Stimulated activated CD4-positive, alpha-beta T cell treated with anti-CD3 and anti-CD28 coated beads, Interleukin-12 subunit alpha, Interleukin-12 subunit beta, amount 100 ng/mL, for 4 hours (primary cell): ENCODE results near the gene NCKAP5.
"Not testable (repeated sequence)": the region's sequence is repeated elsewhere in the genome, so short reads cannot be mapped to it uniquely, and the experiment has no call there.

ENCODE experiments used
- DNase-seq: peaks from one replicate; pipeline ENCODE4 v3.0.0-alpha.2; 2020

NCKAP5 gene

DNA sequence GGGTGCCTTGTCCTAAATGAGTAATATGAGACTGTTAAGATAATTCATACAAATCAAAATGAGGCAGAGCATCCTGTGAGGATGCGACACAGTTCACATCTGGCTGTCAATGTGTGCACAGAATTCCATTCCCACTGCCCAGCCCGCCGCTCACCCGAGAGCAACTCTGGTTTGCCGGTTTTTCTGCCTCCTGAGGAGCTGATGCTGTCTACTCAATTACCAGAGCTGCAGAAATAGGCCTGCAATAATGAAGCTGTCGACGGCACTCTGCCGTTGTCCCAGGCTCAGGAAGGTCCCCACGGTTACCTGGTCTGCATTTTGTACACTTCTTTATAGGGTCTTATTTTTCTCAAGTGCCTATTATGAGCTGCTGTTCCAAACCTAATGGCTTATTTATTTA lies 842.5 kb downstream of the NCKAP5 start:
- no peak for DNase-seq

DNA sequence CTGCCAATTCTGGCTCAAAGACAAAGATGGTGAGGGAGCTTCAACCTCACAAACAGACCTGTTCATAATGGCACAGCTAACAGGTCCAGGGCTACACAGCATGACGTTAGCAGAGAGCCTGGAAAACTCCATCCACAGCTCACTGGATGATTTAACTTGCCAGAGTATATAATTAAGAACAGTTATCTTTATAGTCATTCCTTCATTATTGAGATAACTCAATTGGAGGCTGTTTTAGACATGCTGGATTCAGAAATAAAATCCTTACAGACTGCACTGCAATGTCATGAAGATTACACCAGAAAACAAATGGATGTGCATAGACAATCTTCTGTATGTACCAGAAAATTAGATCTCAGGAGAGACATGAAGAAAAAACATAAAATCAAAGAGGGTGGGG lies 843.1 kb downstream of the NCKAP5 start:
- no peak for DNase-seq

DNA sequence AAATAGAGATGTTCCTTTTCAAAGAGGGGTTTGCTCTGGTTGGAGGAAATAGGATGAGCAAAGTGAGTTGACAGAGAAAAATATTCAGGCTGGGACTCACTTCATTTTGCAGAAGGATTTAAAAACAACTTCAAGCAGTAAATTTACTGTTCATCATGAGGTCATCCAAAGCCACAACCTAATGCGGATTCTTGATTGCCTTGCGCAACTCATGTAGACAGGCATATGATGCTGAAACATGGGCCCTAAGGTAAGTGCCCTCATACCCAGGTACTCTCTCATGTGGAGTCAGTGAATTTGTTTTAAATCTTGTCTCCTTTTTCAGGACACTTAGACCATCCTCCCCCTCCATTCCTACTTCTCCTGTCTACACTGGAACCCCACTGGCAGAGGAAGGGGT lies 846.3 kb downstream of the NCKAP5 start:
- DNase-seq, result no peak

DNA sequence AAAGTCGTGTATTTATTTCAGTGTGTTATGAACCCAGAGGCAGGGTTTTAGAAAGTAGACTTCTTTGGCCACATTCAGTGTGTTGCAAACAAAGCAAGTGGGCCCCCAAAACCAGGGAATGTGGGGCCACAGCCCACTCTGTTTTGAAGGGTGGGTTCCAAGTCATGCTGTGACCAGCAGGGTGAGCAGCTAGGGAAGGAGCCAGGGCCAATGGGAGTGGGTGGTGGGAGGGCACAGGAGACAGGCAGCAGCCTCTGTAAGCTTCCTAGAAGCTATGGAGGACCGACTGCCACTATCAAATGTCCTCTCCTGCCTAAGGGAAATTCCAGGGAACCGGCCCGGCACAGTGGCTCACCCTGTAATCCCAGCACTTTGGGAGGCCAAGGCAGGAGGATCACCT lies 847.9 kb downstream of the NCKAP5 start:
- no peak for DNase-seq

DNA sequence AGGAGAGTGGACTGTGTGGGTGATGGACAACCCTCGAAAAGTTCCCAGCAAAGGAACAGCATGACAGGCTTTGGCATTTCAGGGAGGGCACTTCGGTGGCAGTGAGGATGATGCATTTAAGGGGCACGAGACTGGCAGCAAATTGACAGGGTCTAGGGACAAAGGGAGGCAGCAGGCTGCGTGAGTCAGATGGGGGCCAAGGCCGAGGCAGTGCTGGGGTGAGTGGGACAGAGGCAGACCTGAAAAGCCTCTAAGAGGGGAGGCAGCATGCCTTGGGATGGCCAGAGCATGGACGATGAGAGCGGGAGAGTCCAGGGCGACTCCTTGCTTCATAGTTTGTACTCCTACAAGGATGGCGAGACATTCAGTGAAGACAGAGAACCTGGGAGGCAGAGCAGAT lies 848.8 kb downstream of the NCKAP5 start:
- DNase-seq, result no peak

DNA sequence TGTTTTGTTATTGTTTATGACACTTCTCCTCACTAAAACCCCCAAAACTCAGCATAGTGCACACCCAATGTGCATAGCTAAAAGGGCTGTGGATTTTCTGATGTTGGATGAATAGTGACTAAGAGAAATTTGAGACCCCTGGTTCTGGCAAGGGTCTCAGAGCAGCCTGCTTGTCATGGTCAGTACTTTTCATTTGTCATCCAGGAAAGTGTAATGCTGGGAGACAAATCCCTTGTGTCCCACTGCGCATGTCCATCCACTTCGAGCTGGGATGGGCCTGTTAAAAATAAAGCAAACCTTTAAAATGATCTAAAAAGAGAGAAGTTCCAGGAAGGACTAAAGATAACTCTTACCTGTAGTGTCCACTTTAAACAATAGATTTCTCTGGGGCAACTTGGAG lies 851.3 kb downstream of the NCKAP5 start:
- no peak for DNase-seq

DNA sequence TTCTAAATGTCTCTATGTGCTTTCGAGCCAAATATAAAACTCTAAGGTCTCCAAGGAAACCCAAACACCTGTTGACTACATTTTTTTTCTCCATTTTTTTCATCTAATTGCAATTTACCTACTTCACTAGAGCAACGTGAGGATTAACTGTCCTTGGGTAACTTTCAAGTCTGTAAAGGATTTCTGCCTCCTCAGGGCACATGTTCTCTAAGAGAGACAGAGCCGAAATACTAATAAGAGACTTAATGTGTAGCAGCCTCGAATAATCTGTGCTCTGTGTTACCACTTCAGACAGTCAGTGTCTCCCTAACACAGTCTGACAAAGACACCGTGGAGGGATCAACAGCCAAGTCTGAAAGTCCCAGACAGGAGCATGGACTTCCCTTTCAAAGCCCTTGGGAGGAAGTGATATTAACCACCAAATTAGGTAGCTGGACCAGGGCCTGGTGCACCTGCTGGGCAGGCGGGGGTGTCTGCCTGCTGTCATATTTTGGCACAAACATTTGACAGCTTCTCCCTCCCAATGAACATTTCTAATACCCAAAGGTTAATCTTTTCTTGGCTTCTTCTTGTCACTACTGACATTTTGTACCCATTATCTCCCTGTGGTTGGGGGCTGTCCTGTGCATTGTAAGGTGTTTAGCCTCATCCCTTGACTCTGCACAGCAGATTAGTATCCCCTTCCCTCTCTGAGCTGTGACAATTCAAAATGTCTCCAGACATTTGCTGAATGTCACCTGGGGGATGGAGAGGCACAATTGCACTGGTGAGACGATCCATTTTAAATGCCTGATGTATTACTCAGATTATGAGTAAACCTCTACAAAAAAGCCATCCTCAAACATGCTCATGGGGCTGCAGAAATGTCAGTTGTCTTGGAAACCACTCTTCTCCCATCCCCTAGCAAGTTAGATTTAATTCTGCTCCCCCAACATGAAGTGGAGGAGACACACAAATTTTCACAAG lies 852.6 kb downstream of the NCKAP5 start:
- no peak for DNase-seq

DNA sequence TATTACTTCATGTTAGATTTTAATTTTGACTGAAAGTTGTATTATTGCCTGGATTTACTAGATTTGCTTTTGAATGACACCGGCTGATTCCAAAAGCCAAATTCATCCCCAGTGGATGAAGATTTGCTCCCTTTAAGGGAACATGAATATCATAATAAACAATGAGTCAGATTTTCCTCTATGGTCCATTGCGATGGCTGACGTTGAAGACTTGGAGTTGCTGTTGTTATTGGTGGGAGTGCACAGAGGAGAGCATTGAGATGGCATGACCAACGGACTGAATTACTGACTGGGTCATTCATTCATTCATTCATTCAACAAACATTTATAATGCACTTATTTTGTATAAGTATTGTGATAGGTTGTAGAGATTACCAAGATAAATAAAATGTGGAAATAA lies 864.9 kb downstream of the NCKAP5 start:
- DNase-seq, result no peak

DNA sequence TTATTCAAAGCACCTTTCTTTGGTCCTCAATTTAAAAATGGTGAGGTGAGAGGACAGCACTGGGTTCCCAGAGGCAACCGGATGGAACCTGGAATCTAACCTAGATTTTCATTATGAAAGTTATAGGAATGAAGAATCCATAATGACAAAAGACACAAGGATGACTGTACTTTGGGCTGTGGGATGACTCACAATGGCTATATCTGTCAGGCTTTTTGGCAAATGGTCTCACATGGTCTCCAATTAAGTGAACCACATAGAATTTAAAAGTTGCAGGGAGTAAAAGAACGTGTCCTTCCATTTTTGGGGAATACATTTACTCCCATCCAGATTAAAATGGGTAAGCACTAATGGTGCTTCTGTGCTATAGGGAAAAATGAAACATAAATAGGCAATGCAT lies 866.5 kb downstream of the NCKAP5 start:
- DNase-seq, result no peak

DNA sequence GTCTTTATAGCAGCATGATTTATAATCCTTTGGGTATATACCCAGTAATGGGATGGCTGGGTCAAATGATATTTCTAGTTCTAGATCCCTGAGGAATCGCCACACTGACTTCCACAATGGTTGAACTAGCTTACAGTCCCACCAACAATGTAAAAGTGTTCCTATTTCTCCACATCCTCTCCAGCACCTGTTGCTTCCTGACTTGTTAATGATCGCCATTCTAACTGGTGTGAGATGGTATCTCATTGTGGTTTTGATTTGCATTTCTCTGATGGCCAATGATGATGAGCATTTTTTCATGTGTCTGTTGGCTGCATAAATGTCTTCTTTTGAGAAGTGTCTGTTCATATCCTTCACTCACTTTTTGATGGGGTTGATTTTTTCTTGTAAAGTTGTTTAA lies 868.5 kb downstream of the NCKAP5 start:
- not testable (repeated sequence) for DNase-seq

DNA sequence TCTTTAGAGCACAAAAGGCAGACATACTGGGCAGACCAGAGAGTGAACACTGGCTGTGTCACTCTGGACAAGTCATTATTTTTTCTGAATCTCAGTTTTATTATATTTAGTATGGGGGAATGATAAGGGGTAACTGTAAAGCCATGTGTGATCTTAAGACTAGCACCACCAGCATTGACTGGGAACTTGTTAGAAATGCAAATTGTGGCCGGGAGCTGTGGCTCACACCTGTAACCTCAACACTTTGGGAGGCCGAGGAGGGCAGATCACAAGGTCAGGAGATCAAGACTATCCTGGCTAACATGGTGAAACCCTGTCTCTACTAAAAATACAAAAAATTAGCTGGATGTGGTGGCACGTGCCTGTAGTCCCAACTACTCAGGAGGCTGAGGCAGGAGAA lies 869.9 kb downstream of the NCKAP5 start:
- DNase-seq, result not testable (repeated sequence)

DNA sequence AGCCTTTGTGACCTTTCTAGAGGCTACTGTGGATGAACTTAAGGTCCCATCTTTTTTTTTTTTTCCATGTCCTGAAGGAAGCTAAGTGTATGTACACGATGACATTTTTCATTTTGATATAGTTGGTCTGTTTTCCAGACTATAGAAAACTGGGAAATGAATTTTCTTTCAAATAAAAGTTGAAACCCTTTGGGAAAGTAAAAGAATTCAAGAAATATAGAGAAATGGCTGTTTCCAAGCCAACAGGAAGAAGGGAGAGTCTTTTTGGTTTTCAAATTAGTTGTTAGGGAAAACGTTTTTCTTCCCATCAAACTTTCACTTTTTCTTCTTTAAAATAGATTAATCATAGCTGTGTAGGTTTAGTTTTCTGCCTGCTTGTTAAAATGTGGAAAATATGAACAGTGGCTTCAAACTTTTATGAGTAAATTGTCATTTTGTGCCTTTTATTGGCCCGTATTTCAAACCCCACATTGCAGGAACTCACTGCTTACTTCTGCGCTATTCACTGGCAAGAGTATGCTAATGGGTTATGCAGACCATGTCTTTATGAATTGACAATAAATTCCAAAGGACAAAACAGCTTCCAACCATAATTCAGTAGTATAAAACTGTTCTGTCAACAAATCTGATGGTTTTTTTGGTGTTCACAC lies 870.6 kb downstream of the NCKAP5 start:
- DNase-seq, result no peak

DNA sequence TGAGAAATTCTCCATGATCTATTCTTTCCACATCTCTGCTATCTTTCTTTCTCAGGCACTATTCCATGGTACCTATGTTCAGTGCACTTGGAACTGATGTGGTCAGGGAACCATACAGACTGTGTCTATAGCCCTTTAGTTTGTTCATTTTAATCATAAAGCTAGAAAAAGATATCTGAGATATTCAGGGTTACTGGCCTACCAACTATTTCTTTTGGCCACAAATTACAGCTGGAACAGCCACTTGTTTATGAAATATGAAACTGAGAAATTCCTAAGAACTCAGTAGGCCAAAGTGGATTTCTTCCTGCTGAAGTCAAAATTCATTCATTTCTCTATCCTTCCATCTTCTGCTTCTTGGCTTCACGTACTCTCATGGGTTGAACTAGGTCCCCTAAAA lies 875.4 kb downstream of the NCKAP5 start:
- no peak for DNase-seq

DNA sequence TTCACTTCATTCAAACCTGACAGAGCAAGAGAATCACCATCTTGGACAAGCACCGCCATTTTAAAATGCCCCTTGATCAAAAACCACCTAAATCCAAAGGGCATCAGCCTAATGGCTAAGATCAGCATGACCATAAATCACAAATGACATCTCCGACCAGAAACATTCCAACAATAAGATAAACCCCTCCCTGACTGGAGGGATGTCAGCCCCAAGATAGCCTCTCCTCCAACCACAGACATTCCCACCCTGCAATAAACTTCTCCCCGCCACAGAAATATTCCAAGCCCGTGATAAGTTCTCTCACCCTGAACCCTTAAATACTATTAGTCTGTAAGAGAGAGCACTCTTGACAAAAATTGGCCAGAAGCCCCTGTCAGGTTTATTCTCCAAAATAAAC lies 876.7 kb downstream of the NCKAP5 start:
- DNase-seq, result no peak

DNA sequence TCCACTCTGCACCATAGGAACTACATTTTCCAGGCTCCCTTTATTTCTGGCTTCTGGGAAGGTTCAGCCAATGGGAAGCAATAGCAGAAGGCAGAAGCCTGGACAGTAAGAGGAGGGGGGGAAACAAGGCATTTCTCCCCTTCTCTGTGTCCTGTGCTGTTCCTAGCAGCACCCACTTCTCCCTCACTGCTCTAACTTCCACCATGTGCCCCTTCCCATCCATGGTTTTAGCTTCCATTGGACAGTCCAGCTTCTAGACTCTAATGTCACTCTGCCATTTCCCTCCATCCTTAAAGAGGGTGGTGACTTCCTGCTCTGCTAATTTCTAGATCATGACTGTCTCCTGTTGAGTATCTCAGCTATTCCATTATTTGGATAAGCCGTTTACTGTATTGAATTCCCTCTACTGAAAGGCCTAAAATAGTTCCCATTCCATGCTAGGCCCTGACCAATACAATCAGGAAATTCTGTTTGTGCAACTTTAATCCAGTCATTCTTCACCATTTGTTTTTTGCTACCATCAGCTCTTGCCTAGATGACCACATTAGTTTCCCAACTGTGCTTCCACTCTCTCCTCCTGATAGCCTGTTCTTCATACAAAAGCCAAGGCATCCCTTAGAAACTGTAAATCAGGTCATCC lies 877.5 kb downstream of the NCKAP5 start:
- DNase-seq, result no peak

DNA sequence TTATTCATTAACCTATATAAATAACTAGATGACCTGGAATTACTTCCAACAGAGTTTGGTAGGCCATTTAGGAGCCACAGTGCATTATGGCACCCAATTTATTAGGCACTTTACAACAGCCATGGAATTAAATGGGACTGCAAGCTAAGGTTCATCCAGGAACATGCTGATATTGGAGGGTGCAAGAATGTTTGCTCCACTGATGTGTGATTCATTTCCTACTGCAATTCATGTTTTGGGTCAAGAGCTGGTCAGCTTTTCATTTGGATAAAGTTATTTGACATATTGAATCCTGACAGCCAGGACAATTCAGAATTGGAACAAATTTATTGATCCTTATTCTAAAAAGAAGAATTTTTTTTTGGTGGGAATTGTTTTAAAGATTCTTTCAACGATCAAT lies 886.5 kb downstream of the NCKAP5 start:
- DNase-seq, result no peak

DNA sequence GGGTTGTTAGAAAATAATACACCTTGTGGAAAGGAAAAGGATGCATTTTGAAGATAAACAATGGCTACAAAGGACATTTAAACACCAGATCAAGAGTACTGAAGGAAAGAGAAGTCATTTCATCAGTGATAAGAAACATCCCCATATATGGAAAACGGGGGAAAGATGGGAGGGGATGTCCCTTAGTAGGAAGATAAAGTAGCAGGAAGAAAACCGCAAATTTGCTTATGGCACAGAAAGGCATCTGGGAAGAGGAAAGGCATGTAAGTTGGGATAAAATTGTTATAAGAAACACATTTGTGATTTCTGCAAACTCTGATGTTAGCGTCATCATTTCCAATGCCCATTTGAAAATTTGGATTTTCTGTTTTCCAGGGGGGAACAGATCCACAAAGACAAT lies 887.7 kb downstream of the NCKAP5 start:
- no peak for DNase-seq

DNA sequence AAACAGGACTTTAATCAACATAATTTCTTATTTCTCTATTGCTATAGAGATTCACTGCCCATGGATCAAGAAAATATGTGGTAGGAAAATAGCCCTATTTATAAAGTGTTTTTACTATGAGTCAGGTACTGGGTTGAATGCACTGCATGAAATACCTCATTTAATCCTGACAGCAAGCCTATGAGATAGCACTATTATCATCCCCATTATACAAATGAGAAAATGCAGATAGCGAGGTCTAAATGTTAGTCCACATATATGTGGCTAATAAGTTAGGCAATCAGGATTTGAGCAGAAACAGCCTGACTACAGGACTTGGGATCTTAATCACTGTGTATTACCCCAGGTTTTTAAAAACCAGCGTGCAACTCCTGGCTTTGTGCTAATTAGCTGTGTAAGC lies 889.8 kb downstream of the NCKAP5 start:
- DNase-seq, result no peak

DNA sequence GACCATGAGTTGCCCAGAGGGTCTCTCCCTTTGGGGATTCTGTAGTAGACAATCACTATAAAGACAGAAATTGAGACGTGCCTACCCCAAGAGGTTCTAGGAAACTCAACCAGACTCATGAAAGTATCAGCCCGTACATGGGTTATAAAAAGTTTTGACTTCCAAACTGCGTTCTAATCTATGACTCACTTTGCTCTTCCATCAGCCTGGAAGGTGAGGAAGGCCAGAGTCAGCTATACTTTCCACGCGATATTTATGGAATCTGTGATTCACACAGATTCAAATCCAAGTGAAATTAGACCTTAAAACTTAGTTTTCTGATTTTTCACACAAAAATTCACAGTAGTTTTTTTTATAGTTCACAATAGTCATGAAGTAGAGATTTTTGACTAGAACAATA lies 890.6 kb downstream of the NCKAP5 start:
- no peak for DNase-seq

DNA sequence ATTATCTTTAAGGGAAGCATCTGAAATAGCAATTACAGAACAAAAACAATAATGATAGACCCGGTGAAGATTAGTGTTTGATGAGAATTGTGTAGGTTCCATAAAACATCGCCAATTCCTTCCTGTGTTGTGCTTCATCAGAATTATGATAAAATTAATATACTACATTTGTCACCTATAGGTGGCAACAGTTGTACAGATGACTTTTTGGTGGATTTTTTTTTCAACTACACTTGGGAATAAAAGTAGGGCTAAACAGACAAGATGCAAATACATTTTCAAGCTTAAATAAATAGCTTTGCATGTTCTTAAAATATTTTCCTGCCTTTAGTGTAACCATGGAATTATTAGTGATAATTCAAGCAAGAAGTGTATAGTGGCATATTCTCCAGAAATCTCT lies 891.3 kb downstream of the NCKAP5 start:
- DNase-seq, result no peak

DNA sequence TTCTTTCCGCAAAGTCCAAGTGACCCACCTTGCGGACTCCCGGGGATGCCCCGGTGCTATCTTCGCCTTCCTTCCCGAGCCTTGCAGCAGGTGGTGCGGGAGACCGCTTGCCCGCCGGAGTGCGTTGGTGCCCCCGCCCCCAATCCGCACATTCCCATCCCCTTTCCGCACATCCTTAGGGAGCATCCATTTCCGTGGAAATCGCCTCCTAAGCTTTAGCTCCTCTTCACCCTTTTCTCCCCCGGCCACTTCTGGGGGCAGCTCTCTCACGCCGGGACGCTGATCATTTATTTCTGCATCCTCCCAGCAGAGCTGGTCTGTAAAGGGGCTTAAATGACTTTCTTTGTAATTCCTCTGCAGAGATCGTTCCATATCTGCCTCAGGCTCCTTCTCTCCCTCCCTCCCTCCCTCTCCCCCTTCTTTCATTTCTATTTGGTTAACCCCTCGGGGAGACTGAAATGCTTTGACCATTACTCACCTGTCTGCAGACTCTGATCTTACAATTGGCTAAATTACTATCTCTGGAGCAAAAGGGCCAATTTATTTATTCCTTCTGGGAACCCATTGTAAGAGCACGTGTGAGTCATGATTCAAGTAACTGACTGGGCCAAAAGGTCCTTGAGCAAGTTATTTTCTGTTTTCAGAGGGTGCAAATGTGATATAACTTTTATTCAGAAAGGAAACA lies 897.0 kb downstream of the NCKAP5 start:
- no peak for DNase-seq

DNA sequence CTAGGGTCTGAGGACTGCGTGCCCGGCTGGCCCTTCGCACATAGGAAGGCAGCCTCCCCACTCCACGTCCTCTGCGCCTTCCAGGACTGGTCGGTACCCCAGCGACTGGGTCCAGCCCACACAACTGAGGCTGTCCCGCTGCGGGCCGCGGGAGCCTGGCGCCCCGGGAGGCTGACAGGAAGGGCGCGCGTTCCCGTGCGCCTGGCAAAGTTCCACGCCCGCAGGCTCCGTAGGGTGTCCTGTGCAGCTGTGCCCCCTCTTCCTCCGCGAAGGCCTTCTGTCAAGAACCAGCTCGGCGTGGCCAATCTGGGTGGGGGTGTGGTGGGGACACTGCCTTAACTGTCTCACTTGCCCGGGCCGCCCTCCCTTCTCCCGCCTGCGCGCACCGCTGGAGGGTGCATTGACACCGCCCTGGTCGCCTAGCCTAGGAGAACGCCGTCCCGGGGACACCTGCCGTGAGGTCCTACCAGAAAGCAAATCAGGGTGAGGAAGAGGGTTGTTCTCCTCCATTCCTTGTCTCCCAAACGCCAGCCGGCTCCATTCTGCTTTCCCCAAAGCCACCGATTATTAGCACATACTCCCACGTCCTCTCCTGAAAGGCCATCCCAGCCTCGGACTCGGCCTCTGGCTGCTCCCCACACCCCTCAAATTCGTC lies 897.6 kb downstream of the NCKAP5 start:
- no peak for DNase-seq
